Measurements from ENCODE around the gene BMPER. TPM values are rescaled to one million over a fixed set of nuclear protein-coding genes. Genes with fewer than 3 reads are reported as not detected.

Gene BMPER
- total RNA-seq (1 to 10 TPM; 2.4 to 2.8 TPM), polyA plus RNA-seq (ENCODE audit: insufficient read depth, low read depth, low replicate concordance) (1.7 TPM)
- long read RNA-seq, donor 1: 0 reads
- long read RNA-seq, donor 2: 0 reads

GRCh38 chr7:33905389-33906032 lies at the start of gene BMPER:
Gene BMPER, plus strand, starts transcription at chr7:33905539. Its CDS starts 75 bp downstream, at chr7:33905614.
- TF ChIP-seq CTCF (IDR thresholded peaks at IDR 0.05) (no peak), POLR2A (IDR thresholded peaks at IDR 0.05) (no peak)
- 6 to 8% methylated on average over 24 to 44 of the region's 47 CpGs for WGBS, 2 donors
- Histone ChIP-seq H3K36me3 (ENCODE audit: low read depth, missing control alignments) (no peaks in the 10 kb centered on the region), H3K4me1 (no peaks in the 10 kb centered on the region), H3K27ac (peak within 1 kb of the TSS in 1 of 2 donors; percentile 47), H3K4me3 (peak within 1 kb of the TSS; percentile 53 to 61), H3K27me3 (no peaks in the 10 kb centered on the region), H3K9me3 (no peaks in the 10 kb centered on the region)
- peak; percentile 38 for DNase-seq
- intact Hi-C loops (cut with DNase I; ENCODE audit: low total_unique reads): no loop called here

- no peak for DNase-seq
- TF ChIP-seq CTCF (IDR thresholded peaks at IDR 0.05) (no peak), POLR2A (IDR thresholded peaks at IDR 0.05) (no peak)
- intact Hi-C loops (cut with DNase I; ENCODE audit: low total_unique reads): no loop called here
These were observed 43.4 kb upstream of the BMPER start for GRCh38 chr7:33861947-33862346.

GRCh38 chr7:33862946-33863814 lies 42.2 kb upstream of the BMPER start:
- Histone ChIP-seq H3K9me3 (no peaks in the 10 kb centered on the region), H3K4me3 (no peak overlapping the region), H3K27me3 (no peaks in the 10 kb centered on the region), H3K36me3 (ENCODE audit: low read depth, missing control alignments) (no peaks in the 10 kb centered on the region), H3K4me1 (no peaks in the 10 kb centered on the region), H3K27ac (no peak overlapping the region)
- peak; percentile 43 for DNase-seq
- intact Hi-C loops (cut with DNase I; ENCODE audit: low total_unique reads): no loop called here
- TF ChIP-seq CTCF (IDR thresholded peaks at IDR 0.05) (no peak), POLR2A (IDR thresholded peaks at IDR 0.05) (no peak)
- WGBS, 2 donors: 60 to 66% methylated on average over 10 of the region's 10 CpGs

More at GRCh38 chr7:33861947-33862346, 43.4 kb upstream of the BMPER start:
- Histone ChIP-seq H3K27me3 (no peaks in the 10 kb centered on the region), H3K36me3 (ENCODE audit: low read depth, missing control alignments) (no peaks in the 10 kb centered on the region), H3K9me3 (no peaks in the 10 kb centered on the region), H3K27ac (no peak overlapping the region), H3K4me1 (no peaks in the 10 kb centered on the region), H3K4me3 (no peak overlapping the region)

GRCh38 chr7:33868166-33868565 lies 37.2 kb upstream of the BMPER start:
- DNase-seq: no peak
- Histone ChIP-seq H3K27ac (no peak overlapping the region), H3K4me1 (no peaks in the 10 kb centered on the region), H3K36me3 (ENCODE audit: low read depth, missing control alignments) (no peaks in the 10 kb centered on the region), H3K27me3 (no peaks in the 10 kb centered on the region), H3K4me3 (no peak overlapping the region), H3K9me3 (no peaks in the 10 kb centered on the region)
- WGBS, 2 donors: 78 to 79% methylated on average over 8 of the region's 8 CpGs
- TF ChIP-seq CTCF (IDR thresholded peaks at IDR 0.05): no peak
- TF ChIP-seq POLR2A (IDR thresholded peaks at IDR 0.05): no peak
- intact Hi-C loops (cut with DNase I; ENCODE audit: low total_unique reads): no loop called here

All from testis (tissue), 5 donors.